ENCODE data around the gene NLRC3.
A peak's percentile ranks its signal among the peaks of the same experiment; 100 is the strongest.
"Not testable (repeated sequence)": the region's sequence is repeated elsewhere in the genome, so short reads cannot be mapped to it uniquely, and the experiment has no call there.

Gene NLRC3

DNA sequence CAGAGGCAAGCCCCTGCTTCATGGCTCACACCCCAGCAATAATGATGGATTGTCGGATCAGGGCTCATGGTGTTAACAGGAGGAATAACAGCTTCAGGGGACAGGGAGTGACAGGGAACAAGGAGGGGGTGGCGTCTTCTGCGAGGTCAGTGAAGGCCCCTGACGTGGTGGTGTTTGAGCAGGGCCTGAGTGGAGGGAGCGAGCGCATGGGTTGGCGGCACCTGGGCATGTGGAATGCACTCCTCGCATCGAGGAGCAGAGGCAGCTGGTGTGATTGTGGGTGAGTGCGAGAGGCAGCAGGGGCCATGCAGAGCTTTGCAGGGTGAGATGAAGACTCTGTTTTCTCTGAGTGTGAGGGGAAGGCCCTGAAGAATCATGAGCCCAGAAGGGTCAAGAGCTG is 43.1 kb downstream of the NLRC3 start:
- POLR2A ChIA-PET: no interaction called here
- TF ChIP-seq, protein P1, sequence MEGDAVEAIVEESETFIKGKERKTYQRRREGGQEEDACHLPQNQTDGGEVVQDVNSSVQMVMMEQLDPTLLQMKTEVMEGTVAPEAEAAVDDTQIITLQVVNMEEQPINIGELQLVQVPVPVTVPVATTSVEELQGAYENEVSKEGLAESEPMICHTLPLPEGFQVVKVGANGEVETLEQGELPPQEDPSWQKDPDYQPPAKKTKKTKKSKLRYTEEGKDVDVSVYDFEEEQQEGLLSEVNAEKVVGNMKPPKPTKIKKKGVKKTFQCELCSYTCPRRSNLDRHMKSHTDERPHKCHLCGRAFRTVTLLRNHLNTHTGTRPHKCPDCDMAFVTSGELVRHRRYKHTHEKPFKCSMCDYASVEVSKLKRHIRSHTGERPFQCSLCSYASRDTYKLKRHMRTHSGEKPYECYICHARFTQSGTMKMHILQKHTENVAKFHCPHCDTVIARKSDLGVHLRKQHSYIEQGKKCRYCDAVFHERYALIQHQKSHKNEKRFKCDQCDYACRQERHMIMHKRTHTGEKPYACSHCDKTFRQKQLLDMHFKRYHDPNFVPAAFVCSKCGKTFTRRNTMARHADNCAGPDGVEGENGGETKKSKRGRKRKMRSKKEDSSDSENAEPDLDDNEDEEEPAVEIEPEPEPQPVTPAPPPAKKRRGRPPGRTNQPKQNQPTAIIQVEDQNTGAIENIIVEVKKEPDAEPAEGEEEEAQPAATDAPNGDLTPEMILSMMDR (IDR thresholded peaks at IDR 0.05; ENCODE audit: control extremely low read depth, extremely low read depth, low read depth, missing control alignments): no peak
- DNase-seq (ENCODE audit: extremely low spot score): no peak
- CTCF ChIA-PET: interaction anchor here (1.2 to 1.4 kb wide), 2 partner anchors 9 to 10 kb away, joined by 3 read pairs; no protein-coding TSS in a partner anchor

DNA sequence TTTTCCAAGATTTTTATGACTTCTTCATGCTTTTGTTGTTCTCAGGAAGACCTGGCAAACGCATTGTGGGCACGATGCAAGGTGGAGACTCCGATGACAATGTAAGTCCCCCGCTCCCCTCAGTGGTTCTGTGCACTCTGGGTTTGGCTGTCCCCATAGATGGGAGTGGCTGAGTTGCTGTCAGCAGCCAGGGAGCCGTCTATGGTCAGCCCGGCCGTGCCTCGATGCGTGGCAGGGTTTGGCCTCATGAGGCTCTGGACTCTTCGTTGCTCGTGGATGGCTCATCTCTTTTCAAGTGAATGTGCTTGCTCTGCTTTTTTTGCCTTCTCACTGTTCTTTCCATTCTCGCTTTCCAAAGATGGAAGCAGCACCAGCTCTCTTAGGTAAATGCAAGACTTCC is 44.5 kb downstream of the NLRC3 start:
- DNase-seq (ENCODE audit: extremely low spot score): no peak
- TF ChIP-seq, protein P1 (IDR thresholded peaks at IDR 0.05; ENCODE audit: control extremely low read depth, extremely low read depth, low read depth, missing control alignments): no peak
- ChIA-PET CTCF (interaction anchor here (1.3 to 1.4 kb wide), 2 partner anchors 10 to 14 kb away, joined by 3 to 4 read pairs; no protein-coding TSS in a partner anchor), POLR2A (no interaction called here)

DNA sequence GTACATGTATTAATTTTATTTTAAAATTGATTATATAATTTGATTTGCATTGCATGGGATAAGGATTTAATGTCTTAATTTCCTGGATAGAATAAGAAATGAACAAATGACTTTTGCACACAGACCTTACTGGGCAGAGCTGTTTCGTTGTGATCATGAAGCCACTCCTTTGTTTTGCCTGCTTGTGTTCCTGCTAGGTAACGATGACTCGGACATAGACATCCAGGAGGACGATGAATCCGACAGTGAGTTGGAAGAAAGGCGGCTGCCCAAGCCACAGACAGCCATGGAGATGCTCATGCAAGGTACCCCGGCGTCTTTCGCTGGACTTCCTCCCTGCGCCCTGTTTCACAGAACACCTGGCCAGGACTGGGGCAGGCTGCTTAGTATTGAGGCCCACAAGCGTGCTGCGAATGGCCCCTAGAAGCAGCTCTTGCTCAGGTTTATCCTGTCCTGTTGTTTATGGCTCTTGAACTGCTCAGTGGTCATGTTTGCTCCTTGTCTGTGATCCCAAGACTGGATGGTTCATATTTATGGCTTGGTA is 46.8 kb downstream of the NLRC3 start:
- POLR2A ChIA-PET: no interaction called here
- no peak for DNase-seq (ENCODE audit: extremely low spot score)
- TF ChIP-seq, protein P1 (IDR thresholded peaks at IDR 0.05; ENCODE audit: control extremely low read depth, extremely low read depth, low read depth, missing control alignments): no peak
- CTCF ChIA-PET: no interaction called here

DNA sequence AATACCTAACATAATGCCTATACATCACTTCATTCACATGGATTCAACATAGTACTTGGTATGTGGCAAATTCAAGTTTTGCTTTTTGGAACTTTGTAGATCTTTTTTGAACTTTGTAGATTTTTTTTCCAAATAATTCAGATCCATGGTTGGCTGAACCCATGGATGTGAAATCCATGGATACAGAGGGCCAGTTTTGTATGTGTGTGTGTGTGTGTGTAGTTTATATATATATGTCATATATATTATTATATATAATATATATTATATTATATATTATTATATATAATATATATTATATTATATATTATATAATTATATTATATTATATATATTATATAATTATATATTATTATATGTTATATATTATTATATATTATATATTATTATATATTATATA is 48.0 kb downstream of the NLRC3 start:
- TF ChIP-seq, protein P1 (IDR thresholded peaks at IDR 0.05; ENCODE audit: control extremely low read depth, extremely low read depth, low read depth, missing control alignments): no peak
- POLR2A ChIA-PET: no interaction called here
- CTCF ChIA-PET: interaction anchor here (1.1 kb wide), 1 partner anchor 12 kb away, joined by 4 read pairs; no protein-coding TSS in a partner anchor
- no peak for DNase-seq (ENCODE audit: extremely low spot score)

DNA sequence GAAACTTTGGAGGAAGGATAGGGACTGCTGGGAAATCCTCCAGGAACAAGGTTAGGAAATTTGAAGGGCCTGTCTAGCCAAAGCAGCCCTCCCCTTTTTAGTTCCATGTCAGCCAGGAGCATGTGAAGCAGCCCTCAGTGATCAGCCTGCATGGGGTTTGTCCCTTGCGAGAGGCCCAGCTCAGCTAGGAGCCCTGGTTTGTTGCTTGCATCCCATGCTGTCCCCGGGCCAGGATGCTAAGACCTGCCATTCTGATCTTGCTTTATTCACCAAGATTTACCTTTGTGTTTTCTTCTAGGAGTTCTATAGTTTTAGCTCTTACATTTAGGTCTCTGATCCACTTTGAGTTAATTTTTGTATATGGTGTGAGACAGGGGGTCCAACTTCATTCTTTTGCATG is 48.8 kb downstream of the NLRC3 start:
- ChIA-PET POLR2A (no interaction called here), CTCF (interaction anchor here (1.1 kb wide), 1 partner anchor 13 kb away, joined by 4 read pairs; no protein-coding TSS in a partner anchor)
- TF ChIP-seq, protein P1 (IDR thresholded peaks at IDR 0.05; ENCODE audit: control extremely low read depth, extremely low read depth, low read depth, missing control alignments): no peak
- no peak for DNase-seq (ENCODE audit: extremely low spot score)

DNA sequence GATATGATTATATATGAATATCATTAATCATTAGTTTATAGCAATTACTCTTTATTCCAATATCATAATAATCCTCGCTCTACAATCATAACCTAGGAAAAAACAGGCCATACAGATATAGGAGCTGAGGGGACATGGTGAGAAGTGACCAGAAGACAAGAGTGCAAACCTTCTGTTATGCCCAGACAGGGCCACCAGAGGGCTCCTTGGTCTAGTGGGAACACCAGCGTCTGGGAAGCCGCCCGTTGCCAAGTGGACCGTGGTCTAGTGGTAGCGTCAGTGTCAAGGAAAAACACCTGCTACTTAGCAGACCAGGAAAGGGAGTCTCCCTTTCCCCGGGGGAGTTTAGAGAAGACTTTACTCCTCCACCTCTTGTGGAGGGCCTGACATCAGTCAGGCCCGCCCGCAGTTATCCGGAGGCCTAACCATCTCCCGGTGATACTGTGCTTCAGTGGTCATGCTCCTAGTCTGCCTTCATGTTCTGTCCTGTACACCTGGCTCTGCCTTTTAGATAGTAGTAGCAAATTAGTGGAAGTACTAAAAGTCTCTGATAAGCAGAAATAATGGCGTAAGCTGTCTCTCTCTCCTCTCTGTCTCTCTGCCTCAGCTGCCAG is 49.9 kb downstream of the NLRC3 start:
- DNase-seq (ENCODE audit: extremely low spot score); POLR2A ChIA-PET: not testable (repeated sequence)
- CTCF ChIA-PET: interaction anchor here (0.7 to 2.8 kb wide), 6 partner anchors 10 to 726 kb away, joined by 3 to 15 read pairs (median 4); no protein-coding TSS in a partner anchor
- TF ChIP-seq, protein P1 (IDR thresholded peaks at IDR 0.05; ENCODE audit: control extremely low read depth, extremely low read depth, low read depth, missing control alignments): peak; percentile 74
